Measurements from ENCODE around the gene KRT78. TPM values are rescaled to one million over a fixed set of nuclear protein-coding genes. Genes with fewer than 3 reads are reported as not detected.

Gene KRT78
- total and polyA plus RNA-seq, 9 of the 15 experiments (the other 6 are each of a cell fraction or from before 2014, with no cell fraction given) = not detected

- TF ChIP-seq ZKSCAN1 (IDR thresholded peaks at IDR 0.05; ENCODE audit: low read depth, low read length) = no peak
- no peak for TF ChIP-seq CLOCK (CRISPR knock-in tag; IDR thresholded peaks at IDR 0.05; ENCODE audit: borderline replicate concordance)
- TF ChIP-seq CGGBP1 (CRISPR knock-in tag; IDR thresholded peaks at IDR 0.05) = no peak
- TF ChIP-seq ATF6 (CRISPR knock-in tag; IDR thresholded peaks at IDR 0.05) = no peak
- no peak for TF ChIP-seq ATF4 (CRISPR knock-in tag; IDR thresholded peaks at IDR 0.05)
These were observed 56.4 kb downstream of the KRT78 start (continued) for GRCh38 chr12:52792185-52793029.

Measured in K562 (cell line).